Eye (tissue), 1 donor: ENCODE data around the gene RALB.

Experiments
- DNase-seq: peaks from one replicate; pipeline ENCODE4 v3.0.0-alpha.2; 2015

The RALB gene

DNA sequence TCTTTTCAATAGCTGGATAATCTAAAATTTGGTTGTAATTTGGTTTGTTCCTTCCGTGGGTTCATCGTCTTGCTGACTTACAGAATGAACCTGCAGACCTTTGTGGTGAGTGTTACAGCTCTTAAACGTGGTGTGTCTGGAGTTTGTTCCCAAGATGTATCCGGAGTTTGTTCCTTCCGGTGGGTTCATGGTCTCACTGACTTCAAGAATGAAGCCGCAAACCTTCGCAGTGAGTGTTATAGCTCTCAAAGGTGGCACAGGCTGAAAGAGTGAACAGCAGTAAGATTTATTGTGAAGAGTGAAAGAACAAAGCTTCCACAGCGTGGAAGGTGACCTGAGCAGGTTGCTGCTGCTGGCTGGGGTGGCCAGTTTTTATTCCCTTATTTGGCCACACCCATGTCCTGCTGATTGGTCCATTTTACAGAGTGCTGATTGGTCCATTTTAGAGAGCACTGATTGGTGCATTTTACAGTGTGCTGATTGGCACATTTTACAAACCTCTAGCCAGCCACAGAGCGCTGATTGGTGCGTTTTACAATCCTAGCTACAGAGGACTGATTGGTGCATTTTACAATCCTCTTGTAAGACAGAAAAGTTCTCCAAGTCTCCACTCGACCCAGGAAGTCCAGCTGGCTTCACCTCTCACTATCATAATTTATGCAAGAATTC, 16.6 kb downstream of the RALB start:
- DNase-seq: no peak

DNA sequence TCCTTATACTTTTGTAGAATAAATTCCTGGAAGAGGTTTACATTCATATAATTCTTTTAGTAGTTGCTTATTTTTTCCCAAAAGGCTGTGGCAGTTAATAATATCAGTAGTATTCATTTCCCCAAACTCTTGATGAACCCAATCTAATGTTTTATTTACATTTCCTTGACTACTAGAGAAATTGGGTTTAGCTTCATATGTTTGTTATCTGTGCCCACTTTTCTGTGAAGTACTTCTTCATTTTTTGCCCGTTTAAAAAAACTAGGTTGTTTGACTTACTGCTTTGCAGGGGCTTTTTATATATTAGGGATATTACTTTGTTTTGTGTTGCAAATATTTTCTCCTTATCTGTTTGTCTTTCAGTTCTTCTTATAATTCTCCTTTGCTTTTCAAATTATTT, 17.2 kb downstream of the RALB start:
- DNase-seq: no peak

DNA sequence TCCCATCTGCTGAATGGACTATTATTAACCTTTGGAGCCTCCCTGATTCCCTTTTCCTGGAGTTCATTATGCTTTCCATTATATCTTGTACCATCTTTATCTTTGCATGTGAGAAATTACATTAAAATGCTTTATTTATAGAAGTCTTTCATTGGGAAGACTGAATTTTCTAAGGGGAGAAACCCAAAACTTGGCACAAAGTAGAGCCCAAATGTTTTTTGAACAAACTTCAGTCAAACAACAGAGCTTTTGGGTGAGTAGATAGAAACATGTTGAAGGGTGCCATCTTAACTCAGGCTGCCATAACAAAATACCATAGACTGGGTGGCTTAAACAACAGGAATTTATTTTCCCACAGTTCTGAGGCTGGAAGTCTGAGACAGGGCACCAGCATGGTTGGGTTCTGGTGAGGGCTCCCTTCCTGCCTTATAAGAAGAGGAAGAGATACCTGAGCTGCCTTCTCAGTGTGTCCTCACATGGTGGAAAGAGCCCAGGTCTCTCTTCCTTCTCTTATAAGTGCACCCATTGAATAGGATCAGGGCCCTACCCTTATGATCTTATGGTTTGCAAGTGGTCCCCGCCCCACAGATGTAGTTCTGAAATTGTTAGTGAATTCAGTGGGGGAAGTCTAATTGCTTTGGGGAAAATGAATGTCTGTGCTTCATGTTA, 19.2 kb downstream of the RALB start:
- DNase-seq: no peak

DNA sequence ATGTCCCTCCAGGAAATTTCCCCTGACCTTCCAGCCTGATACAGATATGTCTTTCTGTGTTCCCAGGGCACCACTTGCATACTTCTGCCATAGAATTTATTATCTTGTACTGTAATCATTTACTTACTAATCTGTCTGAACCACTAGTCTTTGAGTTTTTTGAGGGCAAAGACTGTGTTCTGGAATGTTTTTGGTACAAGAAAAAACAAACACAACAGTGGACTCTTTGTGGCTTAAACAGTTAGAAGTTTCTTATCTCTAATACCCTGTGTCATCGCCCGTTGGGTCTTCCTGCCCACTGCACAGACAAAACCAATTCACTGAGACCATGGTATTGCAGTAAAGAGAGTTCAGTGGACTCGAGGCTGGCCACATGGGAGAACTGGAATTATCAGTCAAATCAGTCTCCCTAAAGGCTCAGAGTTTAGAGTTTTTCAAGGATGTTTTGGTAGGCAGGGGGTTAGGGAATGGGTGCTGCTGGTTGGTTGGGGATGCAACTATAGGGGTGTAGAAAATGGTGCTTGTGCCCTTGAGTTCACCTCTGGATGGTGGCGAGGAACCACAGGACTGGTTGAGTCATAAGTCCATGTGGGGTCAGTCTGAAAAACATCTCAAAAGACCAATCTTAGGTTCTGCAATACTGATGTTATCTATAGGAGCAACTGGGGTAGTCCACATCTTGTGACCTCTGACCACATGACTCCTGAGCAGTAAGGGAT, 20.3 kb downstream of the RALB start:
- DNase-seq: no peak

DNA sequence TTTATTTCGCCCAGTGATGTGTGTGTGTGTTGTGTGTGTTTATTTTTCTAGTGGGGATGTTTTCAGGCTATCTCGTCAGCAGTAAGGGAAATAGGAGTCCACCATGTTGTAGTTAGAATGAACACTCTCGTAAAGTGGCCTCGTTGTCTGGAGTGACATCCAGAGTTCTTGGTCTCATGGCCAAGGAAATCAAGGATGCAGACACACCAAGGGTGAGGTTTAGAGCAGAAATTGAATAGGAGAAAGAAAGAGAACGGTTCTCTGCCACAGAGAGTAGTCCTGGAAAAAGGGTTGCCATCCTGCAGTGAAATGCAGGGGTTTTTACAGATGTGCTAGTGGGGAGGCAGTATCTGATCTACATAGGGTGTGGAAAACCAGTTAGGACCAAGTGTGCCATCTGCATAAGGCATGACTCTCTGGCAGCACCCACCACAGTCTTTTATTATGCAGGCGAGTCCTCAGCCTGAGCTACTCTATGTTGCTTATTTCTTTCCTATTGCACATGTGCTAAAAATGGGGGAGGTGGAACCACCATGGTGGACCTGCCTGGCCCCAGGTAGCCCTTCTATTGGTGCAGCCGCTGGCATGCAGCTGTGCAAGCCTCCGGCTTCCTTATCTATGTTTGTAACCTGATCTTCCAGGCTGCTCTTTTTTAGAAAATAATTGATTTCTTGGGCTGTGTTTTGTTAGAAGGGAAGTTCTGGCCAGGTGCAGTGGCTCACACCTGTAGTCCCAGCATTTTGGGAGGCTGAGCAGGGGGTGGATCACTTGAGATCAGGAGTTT, 23.2 kb downstream of the RALB start:
- DNase-seq: no peak

GRCh38 chr2:120277505-120278205, 25.0 kb downstream of the RALB start:
- DNase-seq: no peak

DNA sequence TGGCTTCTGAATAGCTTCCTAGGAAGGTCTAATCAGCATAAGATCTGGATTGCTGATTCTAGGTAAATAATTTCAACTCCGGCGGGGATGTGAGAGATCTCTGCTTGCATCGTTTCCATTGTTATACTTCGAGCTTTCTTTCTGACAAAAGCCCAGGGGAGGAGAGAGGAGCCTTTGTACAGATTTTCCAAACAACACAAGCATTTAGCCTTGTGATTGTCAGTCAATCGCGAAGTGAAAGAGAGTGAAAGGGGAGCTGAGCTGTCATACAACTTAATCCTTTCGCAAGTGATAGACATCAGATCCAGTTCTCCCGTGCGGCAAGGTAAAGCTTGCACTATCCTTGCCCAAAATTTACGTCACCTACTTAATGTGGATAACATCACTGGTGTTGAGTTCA, 26.2 kb downstream of the RALB start:
- no peak for DNase-seq

- no peak for DNase-seq
Measured at GRCh38 chr2:120279708-120280107, 27.1 kb downstream of the RALB start.

DNA sequence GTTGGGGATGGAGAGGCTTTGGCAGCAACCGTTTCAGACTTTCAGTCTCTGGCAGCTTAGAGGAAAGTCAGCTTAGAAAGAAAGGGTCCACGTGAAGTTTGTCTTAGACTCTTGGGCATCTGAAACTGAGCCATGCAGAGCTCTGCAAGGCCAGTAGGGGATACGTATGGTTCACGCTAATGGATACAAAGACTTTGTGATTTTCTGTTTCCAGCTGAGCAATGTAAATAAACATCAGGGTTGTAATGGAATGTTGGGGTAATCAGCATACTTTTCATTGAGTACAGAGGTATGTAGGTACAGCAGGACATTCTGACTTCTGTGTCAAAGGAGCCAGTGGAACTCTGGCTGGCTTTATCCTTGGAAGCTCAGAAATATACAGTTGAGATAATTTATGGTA, 31.0 kb downstream of the RALB start:
- DNase-seq: no peak

DNA sequence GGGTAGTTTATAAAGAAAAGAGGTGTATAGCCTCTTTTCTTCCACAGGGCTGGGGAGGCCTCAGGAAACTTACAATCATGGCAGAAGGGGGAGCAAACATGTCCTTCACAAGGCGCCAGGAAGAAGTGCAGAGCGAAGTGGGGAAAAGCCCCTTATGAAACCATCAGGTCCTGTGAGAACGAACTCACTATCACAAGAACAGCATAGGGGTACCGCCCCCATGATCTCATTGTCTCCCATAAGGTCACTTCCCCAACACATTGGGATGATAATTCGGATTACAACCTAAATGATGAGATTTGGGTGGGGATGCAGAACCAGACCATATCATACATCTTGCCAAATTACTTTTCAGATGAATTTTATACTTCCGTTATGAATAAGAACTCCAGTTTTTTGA, 32.4 kb downstream of the RALB start:
- DNase-seq: no peak

DNA sequence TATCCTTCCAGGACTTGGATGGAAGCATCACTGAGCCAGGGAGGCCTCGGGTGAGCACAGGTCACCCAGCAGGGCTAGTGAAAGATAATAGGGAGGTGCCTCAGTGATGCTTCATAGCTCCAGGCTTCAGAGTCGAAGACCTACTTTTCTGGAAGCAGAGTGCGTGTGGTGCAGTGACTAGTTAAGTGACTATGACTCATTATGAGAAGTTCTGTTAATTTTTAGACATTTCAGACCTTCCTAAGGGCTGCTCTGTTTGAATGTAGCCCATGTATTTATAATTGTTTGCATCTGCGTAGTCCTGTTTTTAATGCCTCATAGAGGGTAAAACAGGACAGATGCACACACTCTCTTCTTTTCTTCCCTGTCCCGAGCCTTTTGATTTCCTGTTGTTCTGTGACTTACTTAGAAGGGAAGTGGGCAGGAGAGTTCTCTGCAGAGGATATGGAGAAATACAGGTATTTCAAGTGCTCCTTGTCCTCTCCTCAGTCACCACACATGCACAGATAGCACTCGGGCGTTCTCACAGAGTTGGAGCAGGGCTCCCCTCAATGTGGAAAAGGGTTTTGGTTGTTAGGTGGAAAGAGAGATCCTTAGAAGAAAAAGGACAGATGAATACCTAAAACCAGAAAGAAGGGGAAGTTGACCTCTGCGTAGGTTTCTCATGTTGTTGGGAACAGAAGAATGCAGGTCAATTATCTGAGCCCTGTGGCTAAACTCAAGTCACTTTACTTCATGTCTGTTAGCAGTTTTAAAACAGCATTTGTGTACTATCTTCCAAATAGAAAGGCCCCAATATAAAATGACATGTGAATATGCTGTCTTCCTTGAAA, 34.7 kb downstream of the RALB start:
- DNase-seq: no peak

GRCh38 chr2:120288016-120288373, 35.3 kb downstream of the RALB start:
- DNase-seq: no peak

- no peak for DNase-seq
Measured at GRCh38 chr2:120289221-120289906, 36.7 kb downstream of the RALB start.

DNA sequence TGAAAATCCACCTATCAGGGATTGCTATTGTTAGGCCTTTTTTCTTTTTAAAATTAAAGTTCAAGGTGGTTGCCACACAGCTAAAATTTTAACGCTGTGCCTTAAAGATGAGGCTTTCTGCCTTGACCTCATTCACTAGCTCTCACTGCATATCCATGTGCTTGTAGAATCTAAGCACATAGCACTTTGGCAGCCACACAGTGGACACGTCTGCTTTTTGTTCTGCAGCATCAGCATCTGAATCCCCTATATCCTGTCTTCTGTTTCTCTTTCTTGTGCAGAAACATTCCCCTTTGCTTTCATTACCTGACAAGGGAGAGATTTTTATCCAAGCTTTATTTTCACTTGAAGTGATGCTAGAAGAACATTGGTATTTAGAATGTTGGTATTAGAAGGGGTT, 38.1 kb downstream of the RALB start:
- DNase-seq: no peak

- no peak for DNase-seq
Measured at GRCh38 chr2:120291401-120292311, 39.0 kb downstream of the RALB start.

DNA sequence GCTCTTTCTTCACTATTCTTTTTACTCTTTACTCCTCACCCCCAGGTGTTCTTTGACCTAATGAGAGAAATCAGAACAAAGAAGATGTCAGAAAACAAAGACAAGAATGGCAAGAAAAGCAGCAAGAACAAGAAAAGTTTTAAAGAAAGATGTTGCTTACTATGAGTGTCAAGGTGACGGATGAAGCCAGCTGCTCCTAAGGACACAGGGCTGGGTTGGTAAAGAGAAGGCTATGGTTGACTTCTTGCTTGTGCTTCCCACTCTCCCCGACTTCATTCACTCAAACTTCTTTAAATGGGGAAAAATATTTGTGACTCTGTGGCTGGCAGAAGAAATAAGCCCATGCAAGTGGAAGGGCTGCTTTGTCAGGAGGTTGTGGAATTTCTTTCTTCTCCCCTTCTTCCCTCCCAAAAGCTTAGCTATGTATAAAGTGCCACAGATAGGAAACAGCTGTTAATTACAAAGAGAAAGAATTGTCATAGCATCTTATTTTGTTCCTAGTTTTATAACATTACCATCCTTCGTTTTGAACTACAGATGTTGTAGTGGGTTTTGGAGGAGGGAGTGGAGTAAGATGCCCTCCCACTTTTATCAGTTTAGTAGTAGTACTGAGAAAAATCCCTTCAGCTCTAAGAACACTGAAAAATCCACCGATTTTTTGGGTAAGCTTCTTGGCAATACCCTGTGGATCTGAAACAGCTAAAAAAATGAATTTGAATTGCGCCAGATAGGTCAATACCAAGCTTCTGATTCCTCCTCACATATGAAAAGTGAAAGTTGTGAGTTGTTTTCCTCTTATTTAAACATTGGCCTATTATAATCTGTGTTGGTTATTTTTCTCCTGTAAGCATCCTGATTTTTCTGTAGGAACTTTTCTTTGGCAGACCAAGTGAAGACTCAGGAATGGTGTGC, 40.7 kb downstream of the RALB start:
- DNase-seq: no peak

DNA sequence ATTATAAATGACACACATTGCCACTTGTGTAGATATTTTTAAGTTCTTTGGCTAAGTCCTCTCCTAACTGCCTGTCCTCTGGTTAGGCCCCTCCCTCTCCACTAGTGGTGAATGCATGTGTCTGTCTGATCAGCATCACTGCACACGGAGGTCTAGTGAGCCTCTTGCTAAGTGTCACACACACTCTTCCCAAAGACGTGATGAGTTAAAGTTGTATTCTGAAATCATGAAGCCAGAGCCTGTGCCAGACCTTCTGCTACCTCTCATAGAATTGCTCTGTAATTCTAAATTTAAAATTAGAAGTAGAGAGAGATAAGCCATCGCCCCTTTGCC, 41.3 kb downstream of the RALB start:
- no peak for DNase-seq

GRCh38 chr2:120298173-120298835, 45.7 kb downstream of the RALB start:
- DNase-seq: no peak

GRCh38 chr2:120299004-120299403, 46.4 kb downstream of the RALB start:
- no peak for DNase-seq
